ENCODE data around the gene PDE5A. TPM values are rescaled to one million over a fixed set of nuclear protein-coding genes. Genes with fewer than 3 reads are reported as not detected.

The PDE5A gene
- polyA plus RNA-seq, 3 donors, result 0.80 to 0.82 TPM; not detected in 1

GRCh38 chr4:119661231-119661630, 32.6 kb upstream of the PDE5A start:
- Mint-ChIP-seq H3K9me3 (peaks cover 0 to 2% (median 0%) of the 10 kb centered on the region in 7 donors), H3K4me1 (no peaks in the 10 kb centered on the region), H3K4me3 (no peak overlapping the region), H3K27me3 (ENCODE audit: low read depth in 3 of 3) (peaks cover 0 to 2% (median 0%) of the 10 kb centered on the region in 3 donors), H3K27ac (no peak overlapping the region), H3K36me3 (no peaks in the 10 kb centered on the region)
- H3K27me3 ChIP-seq (ENCODE audit: control insufficient read depth in 2 of 2, insufficient read depth in 2 of 2, low read length in 2 of 2), result no peaks in the 10 kb centered on the region
- no peaks in the 10 kb centered on the region for H3K9me3 ChIP-seq (replicated peaks in 1 of 2; ENCODE audit: control insufficient read depth in 1 of 2, insufficient read depth in 1 of 2, low read length in 2 of 2)
- H3K79me2 ChIP-seq (ENCODE audit: insufficient read depth, low read length), result no peaks in the 10 kb centered on the region
- no peak for TF ChIP-seq CTCF (IDR thresholded peaks at IDR 0.05)
- no peaks in the 10 kb centered on the region for H4K20me1 ChIP-seq (ENCODE audit: insufficient read depth, low read length)
- no peaks in the 10 kb centered on the region for H3K4me1 ChIP-seq (ENCODE audit: control insufficient read depth in 1 of 2, insufficient read depth in 2 of 2, low read length in 2 of 2)
- no peak overlapping the region for H3K9ac ChIP-seq (ENCODE audit: insufficient read depth, low read length, poor library complexity, severe bottlenecking)
- no CpG with 5 or more reads among the region's 1 CpG for WGBS (ENCODE audit: insufficient coverage)
- H3K4me3 ChIP-seq (replicated peaks in 1 of 3; ENCODE audit: low read depth in 2 of 3, low read length in 3 of 3), result no peak overlapping the region
- intact Hi-C loops (cut with micrococcal nuclease), result no loop called here
- no peak for DNase-seq
- H3K4me2 ChIP-seq (replicated peaks; ENCODE audit: extremely low read depth, low read length, poor library complexity, severe bottlenecking), result no peak overlapping the region
- H3K36me3 ChIP-seq (replicated peaks in 1 of 2; ENCODE audit: control insufficient read depth in 1 of 2, insufficient read depth in 2 of 2, low read length in 2 of 2), result no peaks in the 10 kb centered on the region
- no peak overlapping the region for H2AFZ ChIP-seq (ENCODE audit: insufficient read depth, low read depth, low read length, poor library complexity, severe bottlenecking)
- no peak overlapping the region for H3K27ac ChIP-seq (ENCODE audit: low read depth in 1 of 2, low read length in 2 of 2)

GRCh38 chr4:119659576-119659975, 31.0 kb upstream of the PDE5A start:
- no peak overlapping the region for H3K27ac ChIP-seq (ENCODE audit: low read depth in 1 of 2, low read length in 2 of 2)
- H3K4me3 Mint-ChIP-seq, result no peak overlapping the region
- H3K27me3 ChIP-seq (ENCODE audit: control insufficient read depth in 2 of 2, insufficient read depth in 2 of 2, low read length in 2 of 2), result no peaks in the 10 kb centered on the region
- H3K4me3 ChIP-seq (replicated peaks in 1 of 3; ENCODE audit: low read depth in 2 of 3, low read length in 3 of 3), result no peak overlapping the region
- no peak for DNase-seq
- no peak overlapping the region for H2AFZ ChIP-seq (ENCODE audit: insufficient read depth, low read depth, low read length, poor library complexity, severe bottlenecking)
- no peaks in the 10 kb centered on the region for H3K36me3 ChIP-seq (replicated peaks in 1 of 2; ENCODE audit: control insufficient read depth in 1 of 2, insufficient read depth in 2 of 2, low read length in 2 of 2)
- H3K9me3 Mint-ChIP-seq, result peaks cover 0 to 2% (median 0%) of the 10 kb centered on the region in 7 donors
- H3K27ac Mint-ChIP-seq, result no peak overlapping the region
- H3K4me2 ChIP-seq (replicated peaks; ENCODE audit: extremely low read depth, low read length, poor library complexity, severe bottlenecking), result no peak overlapping the region
- H3K27me3 Mint-ChIP-seq (ENCODE audit: low read depth in 3 of 3), result no peaks in the 10 kb centered on the region
- H3K4me1 Mint-ChIP-seq, result no peaks in the 10 kb centered on the region
- no peaks in the 10 kb centered on the region for H3K9me3 ChIP-seq (replicated peaks in 1 of 2; ENCODE audit: control insufficient read depth in 1 of 2, insufficient read depth in 1 of 2, low read length in 2 of 2)
- no peaks in the 10 kb centered on the region for H3K36me3 Mint-ChIP-seq
- intact Hi-C loops (cut with micrococcal nuclease), result no loop called here
- no peak overlapping the region for H3K9ac ChIP-seq (ENCODE audit: insufficient read depth, low read length, poor library complexity, severe bottlenecking)
- H4K20me1 ChIP-seq (ENCODE audit: insufficient read depth, low read length), result no peaks in the 10 kb centered on the region
- TF ChIP-seq CTCF (IDR thresholded peaks at IDR 0.05), result no peak
- no peaks in the 10 kb centered on the region for H3K4me1 ChIP-seq (ENCODE audit: control insufficient read depth in 1 of 2, insufficient read depth in 2 of 2, low read length in 2 of 2)
- H3K79me2 ChIP-seq (ENCODE audit: insufficient read depth, low read length), result no peaks in the 10 kb centered on the region

Data from CD14-positive monocyte (primary cell).